ENCODE results near the gene PLA2G4B.
A peak's percentile ranks its signal among the peaks of the same experiment; 100 is the strongest.

PLA2G4B gene

GRCh38 chr15:41891226-41891625 is 52.6 kb downstream of the PLA2G4B start:
- no peak for DNase-seq

- DNase-seq = no peak
These were observed 53.3 kb downstream of the PLA2G4B start for GRCh38 chr15:41891946-41892345.

- DNase-seq = no peak
These were observed 54.2 kb downstream of the PLA2G4B start for GRCh38 chr15:41892621-41893421.

GRCh38 chr15:41893422-41894250 is 55.0 kb downstream of the PLA2G4B start, which contains the start of gene SPTBN5:
TSS of gene SPTBN5 (minus strand) at chr15:41894053. CDS start at chr15:41893497, 556 bp downstream.
- no peak for DNase-seq

- DNase-seq = no peak
These were observed 55.7 kb downstream of the PLA2G4B start for GRCh38 chr15:41894251-41894790.

- DNase-seq = peak; percentile 85
These were observed 56.3 kb downstream of the PLA2G4B start for GRCh38 chr15:41894791-41895463.

GRCh38 chr15:41895491-41895890 is 56.8 kb downstream of the PLA2G4B start:
- no peak for DNase-seq

GRCh38 chr15:41895957-41896356 is 57.3 kb downstream of the PLA2G4B start:
- DNase-seq = no peak

- no peak for DNase-seq
These were observed 57.9 kb downstream of the PLA2G4B start for GRCh38 chr15:41896566-41896965.

GRCh38 chr15:41897363-41897799 is 58.7 kb downstream of the PLA2G4B start:
- no peak for DNase-seq
